NCI-H2171 (cell line): ENCODE measurements around the gene IFNL3.
A peak's percentile ranks its signal among the peaks of the same experiment; 100 is the strongest.
"Not testable (repeated sequence)": the region's sequence is repeated elsewhere in the genome, so short reads cannot be mapped to it uniquely, and the experiment has no call there.

Experiments
- DNase-seq: peaks from one replicate; lab custom pipeline; 2025; lab: John Stamatoyannopoulos, UW

IFNL3 gene

GRCh38 chr19:39253374-39254149 is 8.8 kb upstream of the IFNL3 start:
- DNase-seq: no peak

- DNase-seq: no peak
Observed at GRCh38 chr19:39252458-39252857, 7.7 kb upstream of the IFNL3 start.

- no peak for DNase-seq
Observed at GRCh38 chr19:39251846-39252245, 7.0 kb upstream of the IFNL3 start.

- no peak for DNase-seq
Observed at GRCh38 chr19:39251081-39251480, 6.3 kb upstream of the IFNL3 start.

- no peak for DNase-seq
Observed at GRCh38 chr19:39248806-39249205, 4.0 kb upstream of the IFNL3 start, which contains the start of gene IFNL4. TSS of gene IFNL4 (minus strand) at chr19:39248856.

GRCh38 chr19:39247701-39248664 is 3.2 kb upstream of the IFNL3 start:
- DNase-seq: no peak

- no peak for DNase-seq
Observed at GRCh38 chr19:39246951-39247669, 2.3 kb upstream of the IFNL3 start.

- DNase-seq: peak; percentile 51
Observed at GRCh38 chr19:39245166-39245565, 360 bp upstream of the IFNL3 start.

- DNase-seq: not testable (repeated sequence)
Observed at GRCh38 chr19:39243741-39244140, 1.1 kb downstream of the IFNL3 start.

- DNase-seq: no peak
Observed at GRCh38 chr19:39240421-39240820, 4.4 kb downstream of the IFNL3 start.

GRCh38 chr19:39238944-39239343 is 5.9 kb downstream of the IFNL3 start:
- no peak for DNase-seq

- no peak for DNase-seq
Observed at GRCh38 chr19:39238209-39238608, 6.6 kb downstream of the IFNL3 start.

- no peak for DNase-seq
Observed at GRCh38 chr19:39237200-39238184, 7.3 kb downstream of the IFNL3 start.

- no peak for DNase-seq
Observed at GRCh38 chr19:39236527-39236926, 8.3 kb downstream of the IFNL3 start.

- DNase-seq: no peak
Observed at GRCh38 chr19:39232708-39233107, 12.1 kb downstream of the IFNL3 start.

- no peak for DNase-seq
Observed at GRCh38 chr19:39230096-39230764, 14.6 kb downstream of the IFNL3 start.

- DNase-seq: no peak
Observed at GRCh38 chr19:39224910-39225309, 19.9 kb downstream of the IFNL3 start.

GRCh38 chr19:39223703-39224279 is 21.0 kb downstream of the IFNL3 start:
- no peak for DNase-seq

- not testable (repeated sequence) for DNase-seq
Observed at GRCh38 chr19:39219108-39219507, 25.7 kb downstream of the IFNL3 start.
